Measurements from ENCODE around the gene BSPRY.

DNA sequence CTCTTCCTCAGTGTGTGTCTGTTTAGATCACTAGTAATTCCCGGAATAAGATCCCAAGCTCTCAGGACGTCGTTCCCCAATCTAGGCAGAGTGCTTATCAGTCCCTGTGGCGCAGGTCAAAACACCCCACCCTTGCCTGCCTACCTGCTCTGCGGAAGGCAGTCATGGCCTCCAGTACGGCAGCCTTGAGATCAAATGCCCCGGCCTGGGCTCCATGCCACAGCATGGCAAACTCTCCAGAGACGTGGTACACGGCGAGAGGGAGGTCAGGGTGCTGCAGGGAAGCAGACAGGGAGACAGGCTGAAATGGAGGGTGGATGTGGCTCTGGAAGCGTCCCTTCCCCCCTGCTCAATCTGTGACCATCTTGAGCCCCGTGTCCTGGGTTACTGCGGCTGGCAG lies 39.5 kb downstream of the BSPRY start:
- no peak for TF ChIP-seq CTCF (IDR thresholded peaks at IDR 0.05; ENCODE audit: borderline replicate concordance, extremely low read depth, low read length, poor library complexity, severe bottlenecking)
- no peak for TF ChIP-seq EZH2 (IDR thresholded peaks at IDR 0.05; ENCODE audit: borderline replicate concordance, low read depth, low read length, severe bottlenecking)

Data from DND-41 (cell line).